LHCN-M2 (cell line): ENCODE data around the gene NME8. TPM values are rescaled to one million over a fixed set of nuclear protein-coding genes. Genes with fewer than 3 reads are reported as not detected.

Experiments used
- DNase-seq: peaks from one replicate; pipeline ENCODE4 v3.0.0-alpha.2; 2012; ENCODE audit warnings: low read depth
- total RNA-seq: library from RNA; depleted of rRNA; stranded (reverse); fragments of >200 nt; gene quantifications from 2 replicates; pipeline ENCODE4 v1.2.3, GENCODE V29; 2014

Gene NME8
- total RNA-seq, 1 experiment from 2014 or later: not detected

GRCh38 chr7:37901236-37901827, 52.9 kb downstream of the NME8 start:
- DNase-seq: peak; percentile 53

GRCh38 chr7:37901890-37902524, 53.6 kb downstream of the NME8 start:
- DNase-seq: peak; percentile 78

GRCh38 chr7:37908221-37908788, 59.9 kb downstream of the NME8 start:
- DNase-seq: peak; percentile 90

- DNase-seq: peak; percentile 77
These were observed 64.4 kb downstream of the NME8 start for GRCh38 chr7:37912756-37913155.

GRCh38 chr7:37915438-37915837, 67.0 kb downstream of the NME8 start:
- DNase-seq: peak; percentile 25

- peak; percentile 17 for DNase-seq
These were observed 67.7 kb downstream of the NME8 start for GRCh38 chr7:37916017-37916672.

GRCh38 chr7:37916673-37917660, 68.6 kb downstream of the NME8 start, which contains the start of gene SFRP4:
Gene SFRP4, minus strand, starts transcription at chr7:37916817. Its CDS starts 280 bp downstream, at chr7:37916537.
- peak; percentile 85 for DNase-seq

- DNase-seq: no peak
These were observed 70.1 kb downstream of the NME8 start for GRCh38 chr7:37918526-37918925.

- DNase-seq: peak; percentile 89
These were observed 72.0 kb downstream of the NME8 start, which contains the start of gene EPDR1 for GRCh38 chr7:37920305-37920848. Gene EPDR1, plus strand, starts transcription at chr7:37920640. Its CDS starts 300 bp downstream, at chr7:37920940.

- peak; percentile 80 for DNase-seq
These were observed 72.7 kb downstream of the NME8 start for GRCh38 chr7:37920849-37921805.

- no peak for DNase-seq
These were observed 73.5 kb downstream of the NME8 start for GRCh38 chr7:37921876-37922275.

GRCh38 chr7:37923996-37924395, 75.6 kb downstream of the NME8 start:
- no peak for DNase-seq

GRCh38 chr7:37924491-37925041, 76.2 kb downstream of the NME8 start:
- no peak for DNase-seq

- DNase-seq: no peak
These were observed 77.2 kb downstream of the NME8 start for GRCh38 chr7:37925620-37926019.

- no peak for DNase-seq
These were observed 79.5 kb downstream of the NME8 start for GRCh38 chr7:37927773-37928444.

GRCh38 chr7:37928878-37929277, 80.5 kb downstream of the NME8 start:
- no peak for DNase-seq

- DNase-seq: peak; percentile 90
These were observed 82.0 kb downstream of the NME8 start for GRCh38 chr7:37930226-37930948.

GRCh38 chr7:37932543-37932942, 84.1 kb downstream of the NME8 start:
- DNase-seq: no peak
